Stimulated activated naive CD8-positive, alpha-beta T cell treated with anti-CD3 and anti-CD28 coated beads, Interleukin-15, amount 100 ng/mL, for 72 hours (primary cell): Measurements from ENCODE around the gene CKMT1A.
"Not testable (repeated sequence)": the region's sequence is repeated elsewhere in the genome, so short reads cannot be mapped to it uniquely, and the experiment has no call there.

Source experiments
- ATAC-seq: fragments of 150-1000 bp; cut with Tn5 transposase; 2 replicates; pipeline ENCODE4 v1.10.0; 2021; ENCODE audit warnings: mild to moderate bottlenecking, moderate library complexity
- DNase-seq, 2 donors: peaks; one replicate each; pipeline ENCODE4 v3.0.0; 2021 to 2022
- H3K27ac Mint-ChIP-seq, 2 donors: one replicate each; pipeline ENCODE4 v1.8.0; 2022; ENCODE audit warnings: mild to moderate bottlenecking in 2 of 2, mixed read lengths in 2 of 2, moderate library complexity in 2 of 2
- H3K27me3 Mint-ChIP-seq: one replicate; pipeline ENCODE4 v1.8.0; 2022; ENCODE audit warnings: mixed read lengths
- H3K4me1 Mint-ChIP-seq: one replicate; pipeline ENCODE4 v1.8.0; 2022; ENCODE audit warnings: mild to moderate bottlenecking, mixed read lengths
- H3K4me3 Mint-ChIP-seq, 2 donors: one replicate each; pipeline ENCODE4 v1.8.0; 2022; ENCODE audit warnings: mild to moderate bottlenecking in 2 of 2, mixed read lengths in 2 of 2, moderate library complexity in 1 of 2
- H3K9me3 Mint-ChIP-seq, 2 donors: one replicate each; pipeline ENCODE4 v1.8.0; 2022; ENCODE audit warnings: mixed read lengths in 2 of 2

Gene CKMT1A

GRCh38 chr15:43726306-43726705, 32.6 kb downstream of the CKMT1A start:
- ATAC-seq, H3K27ac Mint-ChIP-seq, DNase-seq, H3K4me3 Mint-ChIP-seq, H3K4me1 Mint-ChIP-seq, H3K27me3 Mint-ChIP-seq, H3K9me3 Mint-ChIP-seq: not testable (repeated sequence)

GRCh38 chr15:43728053-43728725, 34.5 kb downstream of the CKMT1A start:
- H3K27ac Mint-ChIP-seq, DNase-seq, ATAC-seq, H3K4me3 Mint-ChIP-seq, H3K9me3 Mint-ChIP-seq, H3K27me3 Mint-ChIP-seq, H3K4me1 Mint-ChIP-seq: not testable (repeated sequence)

GRCh38 chr15:43735416-43735815, 41.8 kb downstream of the CKMT1A start:
- Mint-ChIP-seq H3K27ac (no peak overlapping the region), H3K9me3 (peaks cover 0 to 4% of the 10 kb centered on the region in 2 donors), H3K4me3 (no peak overlapping the region), H3K27me3 (no peaks in the 10 kb centered on the region), H3K4me1 (peaks cover 10% of the 10 kb centered on the region)
- DNase-seq (no peak), ATAC-seq (no peak)

GRCh38 chr15:43746245-43746902, 52.7 kb downstream of the CKMT1A start, which contains the start of gene PDIA3:
PDIA3 (plus strand) TSS chr15:43746438; CDS start chr15:43746540, 102 bp downstream.
- peaks cover 43% of the 10 kb centered on the region for H3K4me1 Mint-ChIP-seq
- ATAC-seq (peak; percentile 87), DNase-seq (peak; percentile 87 to 88)

DNA sequence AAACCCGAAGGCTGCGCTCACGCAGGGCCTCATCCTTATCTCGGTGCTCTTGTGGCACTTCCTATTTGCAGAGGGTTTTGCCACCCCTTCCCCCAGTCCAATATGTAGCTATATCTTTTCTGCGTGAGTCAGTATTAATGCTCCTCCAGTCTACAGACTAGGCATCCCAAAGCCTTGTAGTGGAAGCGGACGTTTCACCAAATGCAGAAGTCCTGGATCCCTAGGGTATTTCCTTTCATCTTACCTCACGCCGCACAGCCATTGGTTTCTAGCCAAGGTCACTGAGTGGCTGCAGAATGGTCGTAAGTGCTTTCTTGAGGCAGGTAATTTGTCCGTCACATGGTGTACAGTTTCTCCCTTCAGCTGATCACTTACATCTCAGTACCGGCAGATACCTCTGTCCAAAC, 53.2 kb downstream of the CKMT1A start:
- H3K27me3 Mint-ChIP-seq, H3K9me3 Mint-ChIP-seq, DNase-seq: not testable (repeated sequence)
- ATAC-seq = peak; percentile 50
- Mint-ChIP-seq H3K4me3 (peak overlapping the region; percentile 92 to 93), H3K27ac (peak overlapping the region; percentile 96 to 97), H3K4me1 (peaks cover 47% of the 10 kb centered on the region)

More at GRCh38 chr15:43746245-43746902, 52.7 kb downstream of the CKMT1A start, which contains the start of gene PDIA3:
- H3K4me3 Mint-ChIP-seq = peak within 1 kb of the TSS; percentile 92 to 93
- peak within 1 kb of the TSS; percentile 97 for H3K27ac Mint-ChIP-seq
- H3K27me3 Mint-ChIP-seq, H3K9me3 Mint-ChIP-seq: not testable (repeated sequence)

DNA sequence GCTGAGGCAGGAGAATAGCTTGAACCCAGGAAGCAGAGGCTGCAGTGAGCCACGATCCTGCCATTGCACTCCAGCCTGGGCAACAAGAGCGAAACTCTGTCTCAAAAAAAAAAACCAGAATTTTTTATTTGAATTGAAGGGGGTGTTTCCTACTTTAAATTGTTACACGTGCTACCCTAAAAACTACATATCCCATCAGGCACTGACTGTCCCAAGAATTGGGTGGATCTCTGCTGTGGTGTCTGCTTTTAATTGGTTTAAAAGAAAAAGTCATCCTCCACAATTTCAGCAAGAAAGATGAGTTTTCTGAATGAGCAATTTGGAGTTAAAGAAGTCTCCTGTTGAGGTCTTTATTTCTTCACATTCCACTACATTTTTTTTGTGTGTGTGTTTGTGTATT, 54.7 kb downstream of the CKMT1A start:
- peak overlapping the region in 1 of 2 donors; percentile 69 for H3K27ac Mint-ChIP-seq
- peak overlapping the region; percentile 92 to 93 for H3K4me3 Mint-ChIP-seq
- ATAC-seq (no peak), DNase-seq (no peak)
- no peaks in the 10 kb centered on the region for H3K27me3 Mint-ChIP-seq
- H3K4me1 Mint-ChIP-seq = peaks cover 57% of the 10 kb centered on the region
- H3K9me3 Mint-ChIP-seq = no peaks in the 10 kb centered on the region
